Osteocyte (in vitro differentiated cells): ENCODE results near the gene TTC21A. TPM values are rescaled to one million over a fixed set of nuclear protein-coding genes. Genes with fewer than 3 reads are reported as not detected.

Source experiments
- DNase-seq: peaks from one replicate; pipeline ENCODE4 v3.0.0; 2021; ENCODE audit warnings: mixed read lengths; ENCODE audit not compliant: unreplicated experiment; ENCODE audit errors: extremely low spot score
- H3K27ac Mint-ChIP-seq: one replicate; pipeline ENCODE4 v1.8.0; 2021; ENCODE audit warnings: mild to moderate bottlenecking, mixed read lengths; ENCODE audit not compliant: unreplicated experiment
- H3K27me3 Mint-ChIP-seq: one replicate; pipeline ENCODE4 v1.8.0; 2021; ENCODE audit warnings: mixed read lengths; ENCODE audit not compliant: unreplicated experiment
- H3K36me3 Mint-ChIP-seq: one replicate; pipeline ENCODE4 v1.8.0; 2021; ENCODE audit warnings: mixed read lengths; ENCODE audit not compliant: unreplicated experiment
- H3K4me1 Mint-ChIP-seq: one replicate; pipeline ENCODE4 v1.8.0; 2021; ENCODE audit warnings: mixed read lengths; ENCODE audit not compliant: unreplicated experiment
- H3K4me3 Mint-ChIP-seq: one replicate; pipeline ENCODE4 v1.8.0; 2021; ENCODE audit warnings: mild to moderate bottlenecking, moderate library complexity, mixed read lengths; ENCODE audit not compliant: unreplicated experiment
- H3K9me3 Mint-ChIP-seq: one replicate; pipeline ENCODE4 v1.8.0; 2021; ENCODE audit warnings: mixed read lengths; ENCODE audit not compliant: unreplicated experiment
- total RNA-seq: library from RNA; stranded (reverse); gene quantifications from 2 replicates; pipeline ENCODE4 v1.2.1, GENCODE V29; 2021
- TF ChIP-seq, protein P1 (sequence below): fragments of 200-600 bp; sonication (generic); IDR thresholded peaks from 2 replicates; pipeline ENCODE4 v1.5.0; 2021; ENCODE audit warnings: antibody characterized with exemption, mild to moderate bottlenecking, moderate library complexity

Gene TTC21A
- total RNA-seq, 1 donor from 2014 or later: 10.3 TPM

DNA sequence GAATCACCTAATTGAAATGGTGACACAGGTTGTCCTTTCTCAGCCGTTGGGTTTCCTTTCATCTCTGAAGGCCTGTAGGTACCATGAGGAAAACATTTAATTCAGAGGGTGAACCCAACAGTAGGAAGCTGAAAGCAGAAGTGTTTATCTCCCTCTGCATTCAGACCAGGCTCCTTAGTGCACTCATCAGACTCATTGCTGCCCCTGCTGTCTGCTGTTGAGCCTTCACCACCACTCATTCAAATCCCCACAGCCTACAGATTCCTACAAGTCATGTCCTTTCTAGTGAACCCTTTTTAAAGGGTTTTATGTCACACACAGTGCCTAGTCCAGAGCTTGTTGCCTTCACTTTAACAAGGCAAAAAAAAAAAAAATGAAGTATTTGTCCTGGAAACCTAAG is 42.3 kb upstream of the TTC21A start:
- Mint-ChIP-seq H3K27ac (no peak overlapping the region), H3K4me1 (peaks cover 5% of the 10 kb centered on the region), H3K27me3 (no peaks in the 10 kb centered on the region), H3K9me3 (no peaks in the 10 kb centered on the region), H3K36me3 (peaks cover 19% of the 10 kb centered on the region), H3K4me3 (no peak overlapping the region)
- no peak for DNase-seq
- TF ChIP-seq, protein P1, sequence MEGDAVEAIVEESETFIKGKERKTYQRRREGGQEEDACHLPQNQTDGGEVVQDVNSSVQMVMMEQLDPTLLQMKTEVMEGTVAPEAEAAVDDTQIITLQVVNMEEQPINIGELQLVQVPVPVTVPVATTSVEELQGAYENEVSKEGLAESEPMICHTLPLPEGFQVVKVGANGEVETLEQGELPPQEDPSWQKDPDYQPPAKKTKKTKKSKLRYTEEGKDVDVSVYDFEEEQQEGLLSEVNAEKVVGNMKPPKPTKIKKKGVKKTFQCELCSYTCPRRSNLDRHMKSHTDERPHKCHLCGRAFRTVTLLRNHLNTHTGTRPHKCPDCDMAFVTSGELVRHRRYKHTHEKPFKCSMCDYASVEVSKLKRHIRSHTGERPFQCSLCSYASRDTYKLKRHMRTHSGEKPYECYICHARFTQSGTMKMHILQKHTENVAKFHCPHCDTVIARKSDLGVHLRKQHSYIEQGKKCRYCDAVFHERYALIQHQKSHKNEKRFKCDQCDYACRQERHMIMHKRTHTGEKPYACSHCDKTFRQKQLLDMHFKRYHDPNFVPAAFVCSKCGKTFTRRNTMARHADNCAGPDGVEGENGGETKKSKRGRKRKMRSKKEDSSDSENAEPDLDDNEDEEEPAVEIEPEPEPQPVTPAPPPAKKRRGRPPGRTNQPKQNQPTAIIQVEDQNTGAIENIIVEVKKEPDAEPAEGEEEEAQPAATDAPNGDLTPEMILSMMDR: peak; percentile 46

DNA sequence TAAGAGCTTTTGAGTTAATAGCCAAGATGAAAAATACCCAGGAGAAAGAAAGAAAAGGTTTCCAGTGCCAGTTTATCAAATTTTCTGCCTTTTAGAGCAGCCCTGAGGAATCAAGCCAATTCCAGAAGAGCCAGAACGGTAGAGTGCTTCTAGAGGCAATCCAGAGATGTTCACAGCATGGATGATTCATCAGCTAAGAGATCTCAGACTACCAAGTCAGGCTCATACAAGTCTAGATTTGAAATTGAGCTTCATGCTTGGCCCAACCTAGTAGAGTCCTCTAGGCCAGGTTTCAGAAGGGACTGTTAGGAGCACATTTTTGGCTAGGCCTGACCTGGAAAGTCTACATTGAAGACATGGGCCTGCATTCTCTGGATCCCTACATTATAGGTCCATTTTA is 40.2 kb upstream of the TTC21A start:
- no peak for DNase-seq
- TF ChIP-seq, protein P1: no peak
- Mint-ChIP-seq H3K9me3 (no peaks in the 10 kb centered on the region), H3K27ac (no peak overlapping the region), H3K4me3 (no peak overlapping the region), H3K4me1 (peaks cover 5% of the 10 kb centered on the region), H3K36me3 (peaks cover 30% of the 10 kb centered on the region), H3K27me3 (no peaks in the 10 kb centered on the region)

DNA sequence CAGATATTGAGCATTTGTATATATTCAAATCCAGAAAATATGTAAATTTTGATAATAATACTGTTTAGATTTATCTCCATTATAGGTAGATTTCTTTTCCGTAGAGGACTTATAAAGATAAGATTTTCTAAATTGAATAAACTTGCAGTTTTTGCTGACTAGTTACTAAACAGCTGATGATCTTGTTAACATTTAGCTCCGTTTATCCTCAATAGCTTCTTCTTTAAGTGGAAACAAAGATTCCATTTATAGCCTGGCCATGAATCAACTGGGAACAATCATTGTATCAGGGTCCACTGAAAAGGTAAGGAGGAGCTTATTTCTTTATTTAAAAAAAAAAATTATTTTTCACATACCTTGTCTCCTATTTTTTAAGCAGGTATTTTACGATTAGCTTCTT is 38.9 kb upstream of the TTC21A start:
- TF ChIP-seq, protein P1: no peak
- no peaks in the 10 kb centered on the region for H3K9me3 Mint-ChIP-seq
- peaks cover 40% of the 10 kb centered on the region for H3K36me3 Mint-ChIP-seq
- DNase-seq: no peak
- no peak overlapping the region for H3K27ac Mint-ChIP-seq
- H3K4me3 Mint-ChIP-seq: no peak overlapping the region
- peaks cover 3% of the 10 kb centered on the region for H3K4me1 Mint-ChIP-seq
- no peaks in the 10 kb centered on the region for H3K27me3 Mint-ChIP-seq

DNA sequence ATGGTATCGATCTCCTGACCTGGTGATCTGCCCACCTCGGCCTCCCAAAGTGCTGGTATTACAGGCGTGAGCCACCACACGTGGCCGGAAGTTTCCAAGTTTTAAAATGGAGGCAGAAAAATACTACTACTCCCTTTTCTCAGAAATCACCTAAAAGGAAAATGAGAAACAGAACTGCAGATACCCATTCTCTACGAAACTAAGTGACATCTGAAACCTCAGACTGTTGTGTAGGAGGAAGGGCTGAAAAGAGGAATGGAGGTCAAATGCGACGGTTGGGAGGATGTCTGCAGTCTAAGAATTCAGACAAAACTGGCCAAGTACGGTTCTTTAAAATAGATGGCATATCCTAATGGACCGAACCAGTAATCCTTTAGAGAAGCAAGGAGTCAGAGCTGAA is 31.6 kb upstream of the TTC21A start:
- no peak for DNase-seq
- Mint-ChIP-seq H3K4me1 (no peaks in the 10 kb centered on the region), H3K36me3 (peaks cover 49% of the 10 kb centered on the region), H3K4me3 (no peak overlapping the region), H3K27ac (no peak overlapping the region), H3K27me3 (no peaks in the 10 kb centered on the region), H3K9me3 (no peaks in the 10 kb centered on the region)
- TF ChIP-seq, protein P1: no peak

DNA sequence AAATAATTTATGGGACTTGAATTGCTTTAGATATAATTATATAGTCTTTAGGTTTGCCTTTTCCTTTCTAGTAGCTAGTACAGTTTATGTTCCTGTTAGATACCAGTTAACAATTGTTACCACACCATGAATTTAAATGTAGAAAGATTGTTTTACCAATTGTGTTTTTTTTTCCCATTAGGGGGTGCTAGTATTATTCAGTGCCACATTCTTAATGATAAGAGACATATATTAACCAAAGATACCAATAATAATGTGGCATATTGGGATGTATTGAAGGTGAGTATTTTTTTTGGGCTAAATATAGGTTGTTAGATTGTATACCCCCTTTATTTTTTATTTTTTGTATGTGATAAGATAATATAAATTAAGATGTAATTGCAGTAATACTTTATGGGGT is 27.9 kb upstream of the TTC21A start:
- Mint-ChIP-seq H3K36me3 (peaks cover 45% of the 10 kb centered on the region), H3K4me3 (no peak overlapping the region), H3K4me1 (no peaks in the 10 kb centered on the region), H3K27me3 (no peaks in the 10 kb centered on the region), H3K27ac (no peak overlapping the region), H3K9me3 (no peaks in the 10 kb centered on the region)
- TF ChIP-seq, protein P1: no peak
- DNase-seq: no peak
